Pancreas (tissue), 10 donors: ENCODE data around the gene CDH4. TPM values are rescaled to one million over a fixed set of nuclear protein-coding genes. Genes with fewer than 3 reads are reported as not detected.

ENCODE experiments used
- ATAC-seq, 4 donors: fragments of 200-7000 bp; cut with Tn5 transposase; one replicate each; pipeline versions ENCODE4 v1.8.0 to v1.9.1; 2020; ENCODE audit warnings: mild to moderate bottlenecking in 4 of 4, moderate library complexity in 4 of 4
- DNase-seq, 6 donors: peaks; one replicate each; pipeline ENCODE4 v3.0.0-alpha.2; 2020
- FAIRE-seq: peaks from 2 replicates; lab custom pipeline; 2012; peaks lifted over from hg19 to GRCh38; lab: Jason Lieb, UNC
- H3K27ac ChIP-seq, 4 donors: fragments of 200-600 bp; sonication (generic); 1 replicate in 3 of 4; 2 replicates in 1 of 4; pipeline versions ENCODE4 v1.5.0 to v1.8.0; 2020
- H3K27me3 ChIP-seq, 4 donors: fragments of 200-600 bp; one replicate each; pipeline ENCODE4 v1.8.0; 2021
- H3K36me3 ChIP-seq, 3 donors: fragments of 200-600 bp; sonication (generic) in 1 of 3; one replicate each; pipeline versions ENCODE4 v1.5.0 to v1.8.0; 2020 to 2021
- H3K4me1 ChIP-seq, 3 donors: fragments of 200-600 bp; one replicate each; pipeline ENCODE4 v1.8.0; 2021
- H3K4me3 ChIP-seq, 4 donors: fragments of 200-600 bp; sonication (generic) in 2 of 4; one replicate each; pipeline versions ENCODE4 v1.5.0 to v1.8.0; 2020 to 2021
- H3K9me3 ChIP-seq, 4 donors: fragments of 200-600 bp; one replicate each; pipeline ENCODE4 v1.8.0; 2021
- CTCF ChIP-seq, 4 donors: fragments of 200-600 bp; sonication (generic) in 3 of 4; IDR thresholded peaks; one replicate each; pipeline versions ENCODE4 v1.5.0 to v1.8.0; 2021; ENCODE audit warnings: antibody characterized with exemption in 4 of 4
- WGBS, 2 donors: extraction: QIAGEN DNeasy Blood & Tissue Kit; methylation state at CpG; one replicate each; pipeline ENCODE4 v1.1.7; 2013; 5-methylcytosine and 5-hydroxymethylcytosine counted together
- intact Hi-C, 3 donors: fragments of 100-400 bp; cut with DNase I; formaldehyde crosslinking; loops; one replicate each; pipeline versions ENCODE4 v1.11.1 to v1.14.2; 2022
- polyA plus RNA-seq, 2 donors: library from polyadenylated mRNA; stranded (reverse); fragments of 200-250 nt; gene quantifications; one replicate each; pipeline ENCODE4 v1.2.3, GENCODE V29; 2013
- total RNA-seq, 6 donors: library from RNA; stranded (reverse); fragmentation: NEBNext Ultra II Directional in 4 of 6; extraction: Animal tissue kit (Norgen Biotek cat#: 25700) in 4 of 6; gene quantifications; one replicate each; pipeline versions ENCODE4 v1.2.1 to v1.2.4, GENCODE V29; 2021 to 2023
- donor health status: healthy with polysubstance abuse.
- donor health status: DM: no; HTN: no; CAD: no; lungs with moderate emphysema.
- donor health status: DM: no; HTN: no; CAD: no.
- donor health status: control.
- donor health status: control.
- donor health status: Bipolar disorder and iron deficiency.
- donor health status: DM: yes; HTN: yes; CAD: no.
- donor health status: DM: no; HTN: no; CAD: no.
- donor health status: DM: no; HTN: no; CAD: no.
- donor health status: DM: yes; HTN: yes; CAD: no.

The CDH4 gene
- total and polyA plus RNA-seq, 8 donors, result 0.04 to 1.4 (median 0.27) TPM

- no peak for TF ChIP-seq CTCF (IDR thresholded peaks at IDR 0.05)
- no peaks in the 10 kb centered on the region for H3K4me1 ChIP-seq
- H3K27me3 ChIP-seq, result no peaks in the 10 kb centered on the region
- whole genome bisulfite sequencing, 2 donors, result 48 to 58% methylated on average over 14 of the region's 14 CpGs
- intact Hi-C loops, result no loop called here
- ATAC-seq (no peak), DNase-seq (no peak), FAIRE-seq (no peak)
- no peaks in the 10 kb centered on the region for H3K9me3 ChIP-seq
- H3K36me3 ChIP-seq, result no peaks in the 10 kb centered on the region
- H3K4me3 ChIP-seq, result no peak overlapping the region
- H3K27ac ChIP-seq, result no peak overlapping the region
Measured at GRCh38 chr20:61515922-61516321, 263.9 kb downstream of the CDH4 start.

- no peak for FAIRE-seq
- ATAC-seq, result no peak
- Histone ChIP-seq H3K4me3 (no peak overlapping the region), H3K27me3 (no peaks in the 10 kb centered on the region), H3K27ac (no peak overlapping the region), H3K9me3 (no peaks in the 10 kb centered on the region), H3K36me3 (no peaks in the 10 kb centered on the region), H3K4me1 (no peaks in the 10 kb centered on the region)
- TF ChIP-seq CTCF (IDR thresholded peaks at IDR 0.05), result no peak
- WGBS, 2 donors, result 42 to 61% methylated on average over 22 of the region's 22 CpGs
- no peak for DNase-seq
- intact Hi-C loops, result no loop called here
Measured at GRCh38 chr20:61516346-61517208, 264.5 kb downstream of the CDH4 start.

GRCh38 chr20:61517419-61517818 is 265.4 kb downstream of the CDH4 start:
- Histone ChIP-seq H3K27me3 (no peaks in the 10 kb centered on the region), H3K4me1 (no peaks in the 10 kb centered on the region), H3K36me3 (no peaks in the 10 kb centered on the region), H3K4me3 (no peak overlapping the region), H3K27ac (no peak overlapping the region), H3K9me3 (no peaks in the 10 kb centered on the region)
- WGBS, 2 donors, result 45 to 46% methylated on average over 9 of the region's 9 CpGs
- FAIRE-seq, result no peak
- intact Hi-C loops, result no loop called here
- ATAC-seq, result no peak
- DNase-seq, result no peak
- no peak for TF ChIP-seq CTCF (IDR thresholded peaks at IDR 0.05)

- ATAC-seq (no peak), FAIRE-seq (no peak), DNase-seq (no peak)
- H3K27ac ChIP-seq, result no peak overlapping the region
- no peaks in the 10 kb centered on the region for H3K9me3 ChIP-seq
- no peaks in the 10 kb centered on the region for H3K36me3 ChIP-seq
- no peaks in the 10 kb centered on the region for H3K27me3 ChIP-seq
- TF ChIP-seq CTCF (IDR thresholded peaks at IDR 0.05), result no peak
- no peak overlapping the region for H3K4me3 ChIP-seq
- no peaks in the 10 kb centered on the region for H3K4me1 ChIP-seq
- WGBS, 2 donors, result 59 to 76% methylated on average over 5 of the region's 5 CpGs
- intact Hi-C loops, result no loop called here
Measured at GRCh38 chr20:61518424-61518951, 266.4 kb downstream of the CDH4 start.

- WGBS, 2 donors, result 71 to 81% methylated on average over 17 of the region's 17 CpGs
- intact Hi-C loops, result no loop called here
- DNase-seq (no peak), ATAC-seq (no peak), FAIRE-seq (no peak)
- Histone ChIP-seq H3K27me3 (no peaks in the 10 kb centered on the region), H3K9me3 (no peaks in the 10 kb centered on the region), H3K4me3 (no peak overlapping the region), H3K27ac (no peak overlapping the region), H3K36me3 (no peaks in the 10 kb centered on the region), H3K4me1 (no peaks in the 10 kb centered on the region)
- TF ChIP-seq CTCF (IDR thresholded peaks at IDR 0.05), result no peak
Measured at GRCh38 chr20:61519488-61519887, 267.4 kb downstream of the CDH4 start.
